ENCODE results near the gene DYSF.

DNA sequence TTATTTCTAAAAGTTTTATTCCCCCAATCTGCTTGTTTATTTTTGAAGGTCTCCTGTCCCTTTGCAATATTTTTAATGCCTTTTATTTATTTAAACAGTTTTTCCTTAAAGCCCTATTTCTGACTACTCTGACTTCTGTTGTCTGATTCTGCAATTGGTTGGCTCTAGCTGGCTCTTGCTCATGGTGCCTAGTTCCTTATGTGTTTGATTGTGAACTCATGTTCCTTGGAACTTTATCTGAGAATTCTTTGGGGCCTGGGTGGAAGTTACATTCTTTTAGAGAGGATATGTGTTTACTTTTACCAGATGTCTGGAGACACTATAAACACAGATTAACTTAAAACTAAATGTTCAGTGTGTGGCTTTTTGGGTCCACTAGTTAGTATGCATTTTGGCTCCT, 175.9 kb downstream of the DYSF start:
- TF ChIP-seq, protein P1, sequence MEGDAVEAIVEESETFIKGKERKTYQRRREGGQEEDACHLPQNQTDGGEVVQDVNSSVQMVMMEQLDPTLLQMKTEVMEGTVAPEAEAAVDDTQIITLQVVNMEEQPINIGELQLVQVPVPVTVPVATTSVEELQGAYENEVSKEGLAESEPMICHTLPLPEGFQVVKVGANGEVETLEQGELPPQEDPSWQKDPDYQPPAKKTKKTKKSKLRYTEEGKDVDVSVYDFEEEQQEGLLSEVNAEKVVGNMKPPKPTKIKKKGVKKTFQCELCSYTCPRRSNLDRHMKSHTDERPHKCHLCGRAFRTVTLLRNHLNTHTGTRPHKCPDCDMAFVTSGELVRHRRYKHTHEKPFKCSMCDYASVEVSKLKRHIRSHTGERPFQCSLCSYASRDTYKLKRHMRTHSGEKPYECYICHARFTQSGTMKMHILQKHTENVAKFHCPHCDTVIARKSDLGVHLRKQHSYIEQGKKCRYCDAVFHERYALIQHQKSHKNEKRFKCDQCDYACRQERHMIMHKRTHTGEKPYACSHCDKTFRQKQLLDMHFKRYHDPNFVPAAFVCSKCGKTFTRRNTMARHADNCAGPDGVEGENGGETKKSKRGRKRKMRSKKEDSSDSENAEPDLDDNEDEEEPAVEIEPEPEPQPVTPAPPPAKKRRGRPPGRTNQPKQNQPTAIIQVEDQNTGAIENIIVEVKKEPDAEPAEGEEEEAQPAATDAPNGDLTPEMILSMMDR (IDR thresholded peaks at IDR 0.05) = no peak
- TF ChIP-seq POLR2A (IDR thresholded peaks at IDR 0.05) = no peak

Data from lower leg skin (tissue), 3 donors.